Lower lobe of right lung (tissue), 2 donors: Measurements from ENCODE around the gene PLSCR3. TPM values are rescaled to one million over a fixed set of nuclear protein-coding genes. Genes with fewer than 3 reads are reported as not detected.
"Not testable (repeated sequence)": the region's sequence is repeated elsewhere in the genome, so short reads cannot be mapped to it uniquely, and the experiment has no call there.

Experiments
- ATAC-seq, 2 donors: fragments of 200-7000 bp; cut with Tn5 transposase; one replicate each; pipeline ENCODE4 v1.9.1; 2020 to 2022; ENCODE audit warnings: mild to moderate bottlenecking in 2 of 2, moderate library complexity in 2 of 2
- DNase-seq: peaks from one replicate; pipeline ENCODE4 v3.0.0-alpha.2; 2020
- H3K27ac ChIP-seq: fragments of 200-600 bp; one replicate; pipeline ENCODE4 v1.8.0; 2022
- H3K27me3 ChIP-seq: fragments of 200-600 bp; one replicate; pipeline ENCODE4 v1.8.0; 2022; ENCODE audit warnings: low read depth
- H3K36me3 ChIP-seq: fragments of 200-600 bp; one replicate; pipeline ENCODE4 v1.8.0; 2022; ENCODE audit warnings: mild to moderate bottlenecking
- H3K4me1 ChIP-seq: fragments of 200-600 bp; one replicate; pipeline ENCODE4 v1.8.0; 2022
- H3K4me3 ChIP-seq: fragments of 200-600 bp; one replicate; pipeline ENCODE4 v1.8.0; 2022; ENCODE audit warnings: mild to moderate bottlenecking
- H3K9me3 ChIP-seq: fragments of 200-600 bp; one replicate; pipeline ENCODE4 v1.8.0; 2022
- intact Hi-C: fragments of 100-400 bp; cut with DNase I; formaldehyde crosslinking; loops from one replicate; pipeline ENCODE4 v1.11.0; 2022
- total RNA-seq: library from RNA; stranded (reverse); fragmentation: NEBNext Ultra II Directional; extraction: Animal tissue kit (Norgen Biotek cat#: 25700); gene quantifications from one replicate; pipeline ENCODE4 v1.2.1, GENCODE V29; 2021
- TF ChIP-seq, protein P1 (sequence below): fragments of 200-600 bp; IDR thresholded peaks from one replicate; pipeline ENCODE4 v1.8.0; 2022; ENCODE audit warnings: antibody characterized with exemption, mild to moderate bottlenecking
- donor health status: DM: no; HTN: yes; CAD: no; lungs with severe emphysema.

The PLSCR3 gene
- total RNA-seq, 1 donor from 2014 or later, result 27.1 TPM

DNA sequence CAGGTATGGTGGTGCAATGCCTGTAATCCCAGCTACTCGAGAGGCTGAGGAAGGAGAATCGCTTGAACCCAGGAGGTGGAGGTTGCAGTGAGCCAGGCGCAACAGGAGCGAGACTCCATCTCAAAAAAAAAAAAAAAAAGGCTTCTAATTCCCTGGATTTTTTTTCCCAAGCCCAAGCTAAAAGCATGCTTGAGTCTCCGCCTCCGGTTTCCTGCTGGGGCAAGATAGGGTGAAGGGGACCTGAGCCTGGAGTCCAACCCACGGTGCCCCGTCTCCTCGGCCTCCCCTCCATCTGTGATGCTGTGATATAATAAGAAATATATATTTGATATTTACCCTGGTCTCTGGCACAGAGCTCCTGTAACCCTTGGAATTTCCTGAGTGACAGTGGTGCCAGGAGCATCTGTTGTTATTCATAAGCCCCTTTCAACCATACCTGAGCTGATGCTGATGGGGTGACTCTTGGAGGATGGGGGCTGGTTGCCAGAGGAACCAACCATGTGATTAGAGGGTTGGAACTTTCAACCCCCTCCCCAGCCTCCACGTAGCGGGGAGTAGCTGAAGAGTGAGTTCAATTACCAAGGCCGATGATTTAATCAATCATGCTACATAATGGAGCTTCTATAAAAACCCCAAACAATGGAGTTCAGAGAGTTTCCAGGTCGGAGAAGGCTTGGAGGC is 26.3 kb downstream of the PLSCR3 start:
- Histone ChIP-seq H3K27ac (no peak overlapping the region), H3K4me1 (no peaks in the 10 kb centered on the region), H3K27me3 (no peaks in the 10 kb centered on the region), H3K4me3 (no peak overlapping the region), H3K9me3 (no peaks in the 10 kb centered on the region), H3K36me3 (no peaks in the 10 kb centered on the region)
- ATAC-seq (no peak), DNase-seq (no peak)
- intact Hi-C loops, result no loop called here
- TF ChIP-seq, protein P1, sequence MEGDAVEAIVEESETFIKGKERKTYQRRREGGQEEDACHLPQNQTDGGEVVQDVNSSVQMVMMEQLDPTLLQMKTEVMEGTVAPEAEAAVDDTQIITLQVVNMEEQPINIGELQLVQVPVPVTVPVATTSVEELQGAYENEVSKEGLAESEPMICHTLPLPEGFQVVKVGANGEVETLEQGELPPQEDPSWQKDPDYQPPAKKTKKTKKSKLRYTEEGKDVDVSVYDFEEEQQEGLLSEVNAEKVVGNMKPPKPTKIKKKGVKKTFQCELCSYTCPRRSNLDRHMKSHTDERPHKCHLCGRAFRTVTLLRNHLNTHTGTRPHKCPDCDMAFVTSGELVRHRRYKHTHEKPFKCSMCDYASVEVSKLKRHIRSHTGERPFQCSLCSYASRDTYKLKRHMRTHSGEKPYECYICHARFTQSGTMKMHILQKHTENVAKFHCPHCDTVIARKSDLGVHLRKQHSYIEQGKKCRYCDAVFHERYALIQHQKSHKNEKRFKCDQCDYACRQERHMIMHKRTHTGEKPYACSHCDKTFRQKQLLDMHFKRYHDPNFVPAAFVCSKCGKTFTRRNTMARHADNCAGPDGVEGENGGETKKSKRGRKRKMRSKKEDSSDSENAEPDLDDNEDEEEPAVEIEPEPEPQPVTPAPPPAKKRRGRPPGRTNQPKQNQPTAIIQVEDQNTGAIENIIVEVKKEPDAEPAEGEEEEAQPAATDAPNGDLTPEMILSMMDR, result no peak

DNA sequence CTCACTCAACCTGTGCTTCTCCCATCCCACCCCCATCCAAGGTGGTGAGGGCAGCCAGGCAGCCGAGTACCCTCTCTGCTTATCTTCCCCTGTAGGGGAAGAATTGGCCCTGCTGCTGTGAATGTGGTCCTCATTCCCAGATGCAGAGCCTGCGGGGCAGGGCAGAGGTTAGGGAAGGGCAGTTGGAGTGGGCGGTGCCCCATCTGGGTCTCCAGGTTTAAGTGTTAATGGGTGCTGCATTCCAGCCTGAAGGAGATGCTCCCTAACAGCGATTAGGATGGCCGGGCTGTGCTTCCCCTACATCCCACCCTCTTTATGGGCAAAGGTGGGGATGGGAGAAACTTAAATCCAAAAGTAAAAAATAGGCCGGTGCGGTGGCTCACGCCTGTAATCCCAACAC is 27.2 kb downstream of the PLSCR3 start:
- Histone ChIP-seq H3K27me3 (no peaks in the 10 kb centered on the region), H3K4me1 (no peaks in the 10 kb centered on the region), H3K36me3 (no peaks in the 10 kb centered on the region), H3K27ac (no peak overlapping the region), H3K9me3 (no peaks in the 10 kb centered on the region), H3K4me3 (no peak overlapping the region)
- TF ChIP-seq, protein P1, result no peak
- DNase-seq (no peak), ATAC-seq (no peak)
- intact Hi-C loops, result no loop called here

DNA sequence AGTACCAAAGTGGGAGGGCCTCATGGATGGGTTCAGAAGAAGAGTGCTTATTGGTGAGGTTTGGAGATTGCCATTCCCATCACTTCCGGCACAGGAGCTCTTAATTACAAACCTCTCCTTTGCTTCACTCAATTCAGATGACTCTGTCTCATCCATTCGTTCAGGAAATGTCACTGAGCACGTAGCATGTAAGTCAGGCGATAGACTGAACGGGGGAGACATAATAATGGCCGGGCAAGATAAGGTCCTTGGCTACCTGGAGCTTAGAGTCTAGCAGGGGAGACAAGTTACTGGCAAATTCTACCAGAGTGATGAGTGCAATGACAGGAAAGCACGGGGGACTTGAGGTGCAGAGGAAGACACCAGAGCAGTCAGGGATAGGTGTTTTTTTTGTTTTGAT is 28.4 kb downstream of the PLSCR3 start:
- H3K36me3 ChIP-seq, ATAC-seq, H3K4me3 ChIP-seq, H3K27ac ChIP-seq, H3K4me1 ChIP-seq, H3K9me3 ChIP-seq, intact Hi-C loops, DNase-seq, H3K27me3 ChIP-seq: not testable (repeated sequence)

DNA sequence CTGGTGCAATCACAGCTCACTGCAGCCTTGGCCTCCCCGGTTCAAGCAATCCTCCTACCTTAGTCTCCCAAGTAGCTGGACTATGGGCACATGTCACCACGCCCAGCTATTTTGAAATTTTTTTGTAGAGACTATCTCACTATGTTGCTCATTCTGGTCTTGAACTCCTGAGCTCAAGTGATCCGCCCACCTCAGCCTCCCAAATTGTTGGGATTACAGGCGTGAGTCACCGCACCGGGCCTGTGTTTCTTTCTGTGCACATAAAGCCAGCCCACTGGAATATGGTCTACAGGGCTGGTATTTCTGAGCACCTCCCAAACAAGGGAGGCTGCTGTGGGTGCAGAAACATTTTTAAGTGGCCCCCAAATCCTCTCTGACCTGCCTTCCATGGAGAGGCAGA is 31.0 kb downstream of the PLSCR3 start:
- Histone ChIP-seq H3K27ac (no peak overlapping the region), H3K4me1 (no peaks in the 10 kb centered on the region), H3K27me3 (no peaks in the 10 kb centered on the region), H3K36me3 (no peaks in the 10 kb centered on the region), H3K9me3 (no peaks in the 10 kb centered on the region), H3K4me3 (no peak overlapping the region)
- TF ChIP-seq, protein P1, result no peak
- intact Hi-C loops, result no loop called here
- ATAC-seq (no peak), DNase-seq (no peak)

DNA sequence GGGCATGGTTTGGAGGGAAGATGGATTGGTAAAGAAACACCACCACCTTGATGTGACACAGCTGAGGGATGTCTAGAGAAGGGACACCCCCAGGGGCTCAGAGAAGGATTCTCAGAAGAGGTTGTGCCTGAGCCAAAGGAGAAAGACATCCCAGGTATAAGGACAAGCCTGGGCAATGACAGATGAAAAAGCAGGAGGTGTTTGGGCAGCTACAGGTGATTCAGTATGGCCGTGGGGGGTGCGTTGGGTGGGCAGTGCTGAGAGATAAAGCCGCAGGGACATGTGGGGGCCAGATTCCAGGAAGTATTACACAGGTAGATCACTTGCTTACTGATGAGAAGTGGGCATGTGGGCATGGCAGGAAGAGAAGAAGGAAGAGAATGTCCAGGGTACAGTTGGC is 32.4 kb downstream of the PLSCR3 start:
- DNase-seq, result no peak
- Histone ChIP-seq H3K4me1 (no peaks in the 10 kb centered on the region), H3K36me3 (no peaks in the 10 kb centered on the region), H3K4me3 (no peak overlapping the region), H3K9me3 (no peaks in the 10 kb centered on the region), H3K27me3 (no peaks in the 10 kb centered on the region), H3K27ac (no peak overlapping the region)
- TF ChIP-seq, protein P1, result no peak
- intact Hi-C loops, result no loop called here
- ATAC-seq, result no peak

DNA sequence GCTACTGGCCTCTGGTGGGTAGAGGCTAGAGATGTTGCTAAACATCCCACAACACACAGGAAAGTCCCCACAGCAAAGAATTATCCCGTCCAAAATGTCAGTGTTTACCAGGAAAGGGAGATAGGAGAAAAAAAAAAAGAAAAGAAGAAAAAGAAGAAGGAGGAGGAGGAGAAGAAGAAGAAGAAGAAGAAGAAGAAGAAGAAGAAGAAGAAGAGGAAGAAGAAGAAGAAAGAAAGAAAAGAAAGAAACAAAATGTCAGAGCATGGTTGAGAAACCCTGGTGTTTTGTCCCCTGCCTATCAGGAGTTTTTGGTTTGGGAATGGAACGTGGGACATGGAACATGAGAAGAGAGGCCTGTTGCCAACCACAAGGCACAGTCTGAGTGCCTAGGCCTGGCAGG is 36.9 kb downstream of the PLSCR3 start:
- TF ChIP-seq, protein P1, result no peak
- intact Hi-C loops, result no loop called here
- ATAC-seq (no peak), DNase-seq (no peak)
- Histone ChIP-seq H3K27ac (no peak overlapping the region), H3K9me3 (no peaks in the 10 kb centered on the region), H3K4me1 (peaks cover 35% of the 10 kb centered on the region), H3K4me3 (no peak overlapping the region), H3K36me3 (no peaks in the 10 kb centered on the region), H3K27me3 (no peaks in the 10 kb centered on the region)
